HepG2 (cell line): ENCODE measurements around the gene FMN2. TPM values are rescaled to one million over a fixed set of nuclear protein-coding genes. Genes with fewer than 3 reads are reported as not detected.

ENCODE experiments used
- ATAC-seq: fragments of 200-7000 bp; cut with Tn5 transposase; 3 replicates; pipeline ENCODE4 v1.9.1; 2020; ENCODE audit warnings: mild to moderate bottlenecking, moderate library complexity
- BruUV-seq: library from RNA; stranded (reverse); fragments of 400-500 nt; replicated peaks from 2 replicates; lab custom pipeline; 2021; lab: Mats Ljungman, UMichigan
- CTCF ChIA-PET: fragments of 300-600 bp; formaldehyde crosslinking; extraction: SDS; loops from one replicate; lab custom pipeline; 2021; ENCODE audit warnings: low total read pairs, inconsistent platforms, low intra/inter-chr PET ratio; lab: Yijun Ruan, JAX
- POLR2A ChIA-PET: fragments of 350-600 bp; sonication (Branson Sonifier 250); formaldehyde crosslinking; loops from one replicate; lab custom pipeline; 2020; ENCODE audit warnings: antibody characterized with exemption, inconsistent platforms; lab: Yijun Ruan, JAX
- DNase-seq: peaks from one replicate; pipeline ENCODE4 v3.0.0-alpha.2; 2015; ENCODE audit warnings: low spot score
- FAIRE-seq: peaks from 3 replicates; lab custom pipeline; 2011; peaks lifted over from hg19 to GRCh38; lab: Jason Lieb, UNC
- H2AFZ ChIP-seq: one replicate; pipeline ENCODE4 v1.6.1; 2011; ENCODE audit warnings: low read length, inconsistent platforms
- H3K27ac ChIP-seq: fragments of 300-600 bp; 3 replicates; pipeline ENCODE4 v1.8.0; 2011; ENCODE audit warnings: mixed run types, mild to moderate bottlenecking, mixed read lengths, low read length, inconsistent platforms; ENCODE audit not compliant: insufficient read depth; ENCODE audit errors: extremely low read length
- H3K27me3 ChIP-seq, 2 experiments: fragments of 200-600 bp in 1 of 2; 2 replicates in 1 of 2; 3 replicates in 1 of 2; pipeline versions ENCODE4 v1.6.0 to v1.8.0; 2011; ENCODE audit warnings: low read length in 2 of 2, mild to moderate bottlenecking in 2 of 2, moderate library complexity in 2 of 2, inconsistent platforms in 1 of 2; ENCODE audit not compliant: insufficient read depth in 2 of 2, control insufficient read depth in 1 of 2
- H3K36me3 ChIP-seq, 2 experiments: fragments of 200-600 bp in 1 of 2; replicated peaks in 1 of 2; 2 replicates in 1 of 2; 3 replicates in 1 of 2; pipeline versions ENCODE4 v1.5.1 to v1.8.0; 2011; ENCODE audit warnings: low read length in 2 of 2, inconsistent platforms in 1 of 2; ENCODE audit not compliant: insufficient read depth in 2 of 2, control insufficient read depth in 1 of 2
- H3K4me1 ChIP-seq: 2 replicates; pipeline ENCODE4 v1.5.1; 2012; ENCODE audit warnings: low read length, inconsistent platforms; ENCODE audit not compliant: insufficient read depth
- H3K4me2 ChIP-seq: 2 replicates; pipeline ENCODE4 v1.6.0; 2011; ENCODE audit warnings: low read depth, low read length, inconsistent platforms
- H3K4me3 ChIP-seq, 3 experiments: fragments of 200-600 bp in 1 of 3; sonication (generic), shearing (Covaris generic) in 1 of 3; replicated peaks in 1 of 3; 2 replicates each; pipeline ENCODE4 v1.5.1; 2011 to 2016; ENCODE audit warnings: low read length in 3 of 3, inconsistent platforms in 2 of 3, low read depth in 2 of 3, mild to moderate bottlenecking in 2 of 3, control low read depth in 1 of 3, mixed read lengths in 1 of 3; ENCODE audit not compliant: insufficient read depth in 1 of 3
- H3K79me2 ChIP-seq: one replicate; pipeline ENCODE4 v1.6.1; 2011; ENCODE audit warnings: low read length, inconsistent platforms; ENCODE audit not compliant: insufficient read depth
- H3K9ac ChIP-seq: 2 replicates; pipeline ENCODE4 v1.6.0; 2011; ENCODE audit warnings: mild to moderate bottlenecking, low read depth, low read length, inconsistent platforms; ENCODE audit not compliant: insufficient read depth
- H3K9me3 ChIP-seq: 2 replicates; pipeline ENCODE4 v1.5.1; 2012; ENCODE audit warnings: mild to moderate bottlenecking, low read length
- H4K20me1 ChIP-seq: 2 replicates; pipeline ENCODE4 v1.6.0; 2011; ENCODE audit warnings: inconsistent platforms, mild to moderate bottlenecking, low read length, moderate library complexity; ENCODE audit not compliant: insufficient read depth
- ATM ChIP-seq: fragments of 450-650 bp; IDR thresholded peaks from 2 replicates; pipeline ENCODE4 v1.7.1; 2017; ENCODE audit warnings: mild to moderate bottlenecking, borderline replicate concordance
- BHLHE40 ChIP-seq: IDR thresholded peaks from 2 replicates; pipeline ENCODE4 v1.6.1; 2011; ENCODE audit warnings: low read length, improper control_type of control experiment
- GMEB2 ChIP-seq: IDR thresholded peaks from 2 replicates; pipeline ENCODE4 v1.6.1; 2016; ENCODE audit warnings: missing biosample characterization, missing genetic modification reagents, low read depth
- PHF5A ChIP-seq: IDR thresholded peaks from one replicate; pipeline ENCODE4 v1.6.1; 2018; ENCODE audit warnings: low read depth, missing genetic modification reagents; ENCODE audit not compliant: unreplicated experiment
- REXO4 ChIP-seq: sonication (generic); formaldehyde crosslinking; IDR thresholded peaks from 2 replicates; pipeline ENCODE4 v1.8.0; 2022; ENCODE audit warnings: missing genetic modification reagents, mild to moderate bottlenecking, borderline replicate concordance
- TARDBP ChIP-seq: sonication (generic); formaldehyde crosslinking; IDR thresholded peaks from 2 replicates; pipeline ENCODE4 v1.8.0; 2022; ENCODE audit warnings: mild to moderate bottlenecking, missing genetic modification reagents
- TBL1XR1 ChIP-seq: fragments of 150-350 bp; IDR thresholded peaks from 2 replicates; pipeline ENCODE4 v1.6.1; 2014; ENCODE audit warnings: borderline replicate concordance, low read length; ENCODE audit not compliant: partially characterized antibody
- USF2 ChIP-seq, 2 experiments: sonication (generic) in 1 of 2; formaldehyde crosslinking in 1 of 2; IDR thresholded peaks; 2 replicates each; pipeline versions ENCODE4 v1.5.1 to v1.6.1; 2011 to 2020; ENCODE audit warnings: borderline replicate concordance in 1 of 2, low read depth in 1 of 2, low read length in 1 of 2, mild to moderate bottlenecking in 1 of 2, missing genetic modification reagents in 1 of 2, moderate library complexity in 1 of 2
- ZHX1 ChIP-seq: sonication (generic); formaldehyde crosslinking; IDR thresholded peaks from 2 replicates; pipeline ENCODE4 v1.8.1; 2022; ENCODE audit warnings: low read depth, mild to moderate bottlenecking, missing genetic modification reagents
- ZNF143 ChIP-seq: sonication (generic); formaldehyde crosslinking; IDR thresholded peaks from 2 replicates; pipeline ENCODE4 v1.4.0; 2020; ENCODE audit warnings: missing genetic modification reagents
- ZNF280D ChIP-seq: sonication (generic); formaldehyde crosslinking; IDR thresholded peaks from 2 replicates; pipeline ENCODE4 v1.5.1; 2020; ENCODE audit warnings: mild to moderate bottlenecking, missing genetic modification reagents
- ZNF441 ChIP-seq: sonication (generic); formaldehyde crosslinking; IDR thresholded peaks from 2 replicates; pipeline ENCODE4 v1.7.0; 2021; ENCODE audit warnings: missing genetic modification reagents, borderline replicate concordance
- ZNF550 ChIP-seq: sonication (generic); formaldehyde crosslinking; IDR thresholded peaks from 2 replicates; pipeline ENCODE4 v1.4.0; 2020; ENCODE audit warnings: mild to moderate bottlenecking, missing genetic modification reagents, borderline replicate concordance
- ZNF775 ChIP-seq: sonication (generic); formaldehyde crosslinking; IDR thresholded peaks from 2 replicates; pipeline ENCODE4 v1.4.0; 2020; ENCODE audit warnings: missing genetic modification reagents, mild to moderate bottlenecking, moderate library complexity, borderline replicate concordance
- WGBS: methylation state at CpG from one replicate; pipeline ENCODE4 v1.1.6; 2017; ENCODE audit warnings: low lambda C conversion rate; 5-methylcytosine and 5-hydroxymethylcytosine counted together
- in situ Hi-C: cut with HindIII; loops from 2 replicates; pipeline ENCODE4 v1.10.0; 2017; ENCODE audit warnings: low pct_unique_long_range_greater_than_20kb; ENCODE audit not compliant: extremely low pct_ligation_motif_present
- intact Hi-C: fragments of 100-400 bp; cut with micrococcal nuclease; formaldehyde crosslinking; loops from one replicate; pipeline ENCODE4 v1.10.0; 2022; ENCODE audit not compliant: unreplicated experiment
- polyA plus RNA-seq, 8 experiments: library from polyadenylated mRNA; depleted of rRNA in 3 of 8; stranded (reverse) in 7 of 8; unstranded in 1 of 8; fragments of >200 nt; fragmentation: Illumina TruSeq in 4 of 8; extraction: Trizol in 4 of 8; gene quantifications; 2 replicates each; pipeline versions ENCODE4 v1.2.1 to v1.2.3, GENCODE V29; 2011 to 2016; ENCODE audit warnings: low read depth in 4 of 8, missing spikeins in 1 of 8, mixed read lengths in 1 of 8; ENCODE audit not compliant: insufficient read depth in 1 of 8
- total RNA-seq, 5 experiments: library from RNA; depleted of rRNA; stranded (reverse); fragments of >200 nt; fragmentation: Illumina TruSeq; extraction: Trizol; gene quantifications; 2 replicates each; pipeline ENCODE4 v1.2.3, GENCODE V29; 2016; ENCODE audit warnings: low read depth in 1 of 5

FMN2 gene
- total and polyA plus RNA-seq, 2 of the 13 experiments (the other 11 are each of a cell fraction or from before 2014, with no cell fraction given): not detected

GRCh38 chr1:240498335-240498734 is 406.7 kb downstream of the FMN2 start:
- ATAC-seq (no peak; the same call in 2 of the 3 replicates), DNase-seq (no peak), FAIRE-seq (no peak)
- in situ Hi-C loops: no loop called here
- H4K20me1 ChIP-seq: no peaks in the 10 kb centered on the region
- H3K4me2 ChIP-seq: no peak overlapping the region
- no peaks in the 10 kb centered on the region for H3K27me3 ChIP-seq
- no peak overlapping the region for H3K27ac ChIP-seq
- BruUV-seq: no TSS peak
- no peaks in the 10 kb centered on the region for H3K79me2 ChIP-seq
- H3K4me1 ChIP-seq: no peaks in the 10 kb centered on the region
- intact Hi-C loops: no loop called here
- no peak overlapping the region for H2AFZ ChIP-seq
- 61% methylated on average over 8 of the region's 8 CpGs for WGBS
- POLR2A ChIA-PET: no interaction called here
- no peak overlapping the region for H3K9ac ChIP-seq
- H3K4me3 ChIP-seq: no peak overlapping the region
- no peaks in the 10 kb centered on the region for H3K36me3 ChIP-seq
- no peaks in the 10 kb centered on the region for H3K9me3 ChIP-seq
- CTCF ChIA-PET: no interaction called here
- TF ChIP-seq TBL1XR1 (no peak), REXO4 (no peak), ZNF280D (CRISPR knock-in tag) (no peak), ZHX1 (CRISPR knock-in tag) (no peak), TARDBP (CRISPR knock-in tag) (no peak), BHLHE40 (no peak), ZNF775 (CRISPR knock-in tag) (no peak), ZNF441 (CRISPR knock-in tag) (no peak), ZNF143 (CRISPR knock-in tag) (no peak), ATM (no peak), PHF5A (CRISPR knock-in tag) (no peak), ZNF550 (CRISPR knock-in tag) (no peak), GMEB2 (CRISPR knock-in tag) (no peak), USF2 (IDR thresholded peaks at IDR 0.05; ENCODE audit: low read depth, low read length) (no peak), USF2 (CRISPR knock-in tag; IDR thresholded peaks at IDR 0.05; ENCODE audit: borderline replicate concordance) (no peak)
